ENCODE measurements around the gene THAP3. TPM values are rescaled to one million over a fixed set of nuclear protein-coding genes. Genes with fewer than 3 reads are reported as not detected.

The THAP3 gene
- total RNA-seq, 3 donors from 2014 or later: 20.3 to 28.2 (median 28.1) TPM

GRCh38 chr1:6587261-6588005 is 37.2 kb upstream of the THAP3 start:
- no peaks in the 10 kb centered on the region for H3K27me3 ChIP-seq
- no peaks in the 10 kb centered on the region for H3K4me1 ChIP-seq
- no peak overlapping the region for H3K4me3 ChIP-seq
- H3K27ac ChIP-seq: no peak overlapping the region
- H3K36me3 ChIP-seq: no peaks in the 10 kb centered on the region
- intact Hi-C loops (cut with DNase I; ENCODE audit: low total_unique reads): no loop called here
- TF ChIP-seq POLR2A (IDR thresholded peaks at IDR 0.05) (no peak), CTCF (IDR thresholded peaks at IDR 0.05) (no peak), POLR2AphosphoS5 (IDR thresholded peaks at IDR 0.05) (no peak)
- no peaks in the 10 kb centered on the region for H3K9me3 ChIP-seq
- DNase-seq (ENCODE audit: low spot score in 2 of 2): peak in 1 of 2 donors; percentile 71

DNA sequence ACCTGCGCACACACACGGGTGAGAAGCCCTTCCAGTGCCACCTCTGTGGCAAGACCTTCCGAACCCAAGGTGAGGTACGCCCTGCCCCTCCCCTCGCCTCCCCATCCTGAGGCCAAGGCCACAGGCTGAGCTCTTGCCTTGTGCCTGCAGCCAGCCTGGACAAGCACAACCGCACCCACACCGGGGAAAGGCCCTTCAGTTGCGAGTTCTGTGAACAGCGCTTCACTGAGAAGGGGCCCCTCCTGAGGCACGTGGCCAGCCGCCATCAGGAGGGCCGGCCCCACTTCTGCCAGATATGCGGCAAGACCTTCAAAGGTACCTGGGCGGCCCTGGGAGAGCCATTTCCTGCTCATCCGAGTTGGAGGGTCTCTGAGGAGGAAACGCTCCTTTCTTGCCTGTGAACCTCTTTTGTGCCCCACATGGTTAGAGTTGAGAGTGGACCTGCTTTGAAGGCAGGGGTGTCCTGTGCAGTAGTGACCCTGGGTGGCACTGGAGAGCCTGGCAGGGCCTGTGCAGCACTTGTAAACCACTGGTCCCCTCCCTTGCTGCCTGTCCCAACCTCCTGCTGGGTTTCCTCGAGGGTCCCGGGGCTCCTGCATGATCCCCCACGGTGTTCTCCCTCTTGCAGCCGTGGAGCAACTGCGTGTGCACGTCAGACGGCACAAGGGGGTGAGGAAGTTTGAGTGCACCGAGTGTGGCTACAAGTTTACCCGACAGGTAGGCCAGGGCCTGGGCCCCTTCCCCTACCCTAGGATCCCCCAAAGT is 36.4 kb upstream of the THAP3 start:
- H3K9me3 ChIP-seq: no peaks in the 10 kb centered on the region
- peak overlapping the region in 1 of 2 donors; percentile 55 for H3K27ac ChIP-seq
- intact Hi-C loops (cut with DNase I; ENCODE audit: low total_unique reads): no loop called here
- H3K4me3 ChIP-seq: no peak overlapping the region
- TF ChIP-seq CTCF (IDR thresholded peaks at IDR 0.05) (no peak), POLR2A (IDR thresholded peaks at IDR 0.05) (no peak), POLR2AphosphoS5 (IDR thresholded peaks at IDR 0.05) (no peak)
- no peaks in the 10 kb centered on the region for H3K4me1 ChIP-seq
- DNase-seq (ENCODE audit: low spot score in 2 of 2): no peak
- no peaks in the 10 kb centered on the region for H3K27me3 ChIP-seq
- H3K36me3 ChIP-seq: no peaks in the 10 kb centered on the region

DNA sequence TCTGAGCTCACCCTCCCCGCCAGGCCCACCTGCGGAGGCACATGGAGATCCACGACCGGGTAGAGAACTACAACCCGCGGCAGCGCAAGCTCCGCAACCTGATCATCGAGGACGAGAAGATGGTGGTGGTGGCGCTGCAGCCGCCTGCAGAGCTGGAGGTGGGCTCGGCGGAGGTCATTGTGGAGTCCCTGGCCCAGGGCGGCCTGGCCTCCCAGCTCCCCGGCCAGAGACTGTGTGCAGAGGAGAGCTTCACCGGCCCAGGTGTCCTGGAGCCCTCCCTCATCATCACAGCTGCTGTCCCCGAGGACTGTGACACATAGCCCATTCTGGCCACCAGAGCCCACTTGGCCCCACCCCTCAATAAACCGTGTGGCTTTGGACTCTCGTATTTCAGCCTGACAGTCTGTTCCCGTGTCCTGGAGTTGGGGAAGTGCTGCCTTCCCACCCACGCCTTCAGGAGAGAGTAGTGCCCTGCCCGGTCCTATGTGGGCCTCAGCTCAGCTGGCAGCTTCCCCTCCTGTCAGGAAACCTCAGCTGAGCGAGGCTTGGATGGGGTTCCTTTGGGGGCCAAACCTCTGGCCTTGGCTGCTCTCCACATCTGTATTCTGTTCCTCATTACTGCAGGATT is 35.7 kb upstream of the THAP3 start:
- Histone ChIP-seq H3K9me3 (no peaks in the 10 kb centered on the region), H3K4me3 (no peak overlapping the region), H3K36me3 (no peaks in the 10 kb centered on the region), H3K27ac (peak overlapping the region; percentile 50 to 55), H3K4me1 (no peaks in the 10 kb centered on the region), H3K27me3 (no peaks in the 10 kb centered on the region)
- intact Hi-C loops (cut with DNase I; ENCODE audit: low total_unique reads): no loop called here
- no peak for DNase-seq (ENCODE audit: low spot score in 2 of 2)
- TF ChIP-seq CTCF (IDR thresholded peaks at IDR 0.05) (no peak), POLR2A (IDR thresholded peaks at IDR 0.05) (no peak), POLR2AphosphoS5 (IDR thresholded peaks at IDR 0.05) (no peak)

GRCh38 chr1:6590046-6590445 is 34.6 kb upstream of the THAP3 start:
- no peaks in the 10 kb centered on the region for H3K9me3 ChIP-seq
- H3K4me3 ChIP-seq: no peak overlapping the region
- no peaks in the 10 kb centered on the region for H3K27me3 ChIP-seq
- no peaks in the 10 kb centered on the region for H3K4me1 ChIP-seq
- H3K36me3 ChIP-seq: no peaks in the 10 kb centered on the region
- no peak for DNase-seq (ENCODE audit: low spot score in 2 of 2)
- H3K27ac ChIP-seq: no peak overlapping the region
- intact Hi-C loops (cut with DNase I; ENCODE audit: low total_unique reads): no loop called here
- TF ChIP-seq CTCF (IDR thresholded peaks at IDR 0.05): no peak

DNA sequence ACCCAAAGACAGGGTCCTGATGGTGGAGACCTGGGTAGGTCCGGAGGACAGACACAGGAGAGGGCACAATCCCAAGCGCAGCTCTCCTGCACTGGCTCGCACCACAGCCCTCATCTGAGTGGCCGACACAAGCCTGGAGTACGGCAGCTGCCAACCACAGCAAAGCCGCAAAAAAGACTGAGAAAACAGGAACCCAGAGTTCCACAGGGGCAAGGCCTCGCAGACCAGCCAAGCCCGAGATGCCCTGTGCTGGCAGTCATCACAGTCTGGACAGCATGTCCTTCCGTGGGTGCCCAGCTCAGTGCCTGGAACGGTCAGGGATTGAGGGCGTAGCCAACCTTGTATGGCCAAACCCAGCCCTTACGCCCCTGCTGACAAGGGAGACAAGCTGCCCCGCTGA is 33.4 kb upstream of the THAP3 start:
- intact Hi-C loops (cut with DNase I; ENCODE audit: low total_unique reads): no loop called here
- Histone ChIP-seq H3K27me3 (no peaks in the 10 kb centered on the region), H3K9me3 (no peaks in the 10 kb centered on the region), H3K27ac (peak overlapping the region in 1 of 2 donors; percentile 12), H3K4me3 (no peak overlapping the region), H3K4me1 (peaks cover 0 to under 1% of the 10 kb centered on the region in 2 donors), H3K36me3 (no peaks in the 10 kb centered on the region)
- no peak for DNase-seq (ENCODE audit: low spot score in 2 of 2)
- TF ChIP-seq POLR2AphosphoS5 (IDR thresholded peaks at IDR 0.05) (no peak), CTCF (IDR thresholded peaks at IDR 0.05) (no peak), POLR2A (IDR thresholded peaks at IDR 0.05) (no peak)
